ENCODE data around the gene CASKIN1. TPM values are rescaled to one million over a fixed set of nuclear protein-coding genes. Genes with fewer than 3 reads are reported as not detected.

CASKIN1 gene
- total RNA-seq, 1 experiment from 2014 or later = 6.6 TPM

DNA sequence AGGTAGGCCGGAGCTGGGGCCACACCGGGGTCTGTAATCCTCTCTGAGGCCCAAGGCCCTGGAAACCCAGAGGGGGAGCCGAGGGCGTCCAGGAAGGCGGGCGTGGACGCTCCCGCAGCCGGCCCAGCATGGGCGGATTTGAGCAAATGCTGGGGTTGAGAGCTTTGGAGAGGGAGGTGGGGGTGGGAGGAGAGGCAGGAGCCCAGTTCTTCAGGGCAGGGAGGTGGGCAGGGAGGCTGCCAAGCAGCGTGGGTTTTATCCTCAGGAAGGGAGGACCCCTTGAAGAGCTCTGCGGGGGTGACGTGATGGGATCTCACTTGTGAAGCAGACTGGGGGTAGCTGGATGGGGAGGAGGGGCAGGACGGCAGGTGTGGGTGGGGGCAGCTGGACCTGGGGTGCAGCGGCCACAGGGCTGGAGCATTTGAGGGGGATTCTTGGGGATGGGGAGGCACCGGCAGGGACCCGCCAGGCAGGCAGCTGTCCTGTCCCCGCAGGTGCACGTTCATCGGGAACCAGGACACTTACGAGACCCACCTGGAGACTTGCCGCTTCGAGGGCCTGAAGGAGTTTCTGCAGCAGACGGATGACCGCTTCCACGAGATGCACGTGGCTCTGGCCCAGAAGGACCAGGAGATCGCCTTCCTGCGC lies 23.6 kb downstream of the CASKIN1 start:
- TF ChIP-seq, protein P1, sequence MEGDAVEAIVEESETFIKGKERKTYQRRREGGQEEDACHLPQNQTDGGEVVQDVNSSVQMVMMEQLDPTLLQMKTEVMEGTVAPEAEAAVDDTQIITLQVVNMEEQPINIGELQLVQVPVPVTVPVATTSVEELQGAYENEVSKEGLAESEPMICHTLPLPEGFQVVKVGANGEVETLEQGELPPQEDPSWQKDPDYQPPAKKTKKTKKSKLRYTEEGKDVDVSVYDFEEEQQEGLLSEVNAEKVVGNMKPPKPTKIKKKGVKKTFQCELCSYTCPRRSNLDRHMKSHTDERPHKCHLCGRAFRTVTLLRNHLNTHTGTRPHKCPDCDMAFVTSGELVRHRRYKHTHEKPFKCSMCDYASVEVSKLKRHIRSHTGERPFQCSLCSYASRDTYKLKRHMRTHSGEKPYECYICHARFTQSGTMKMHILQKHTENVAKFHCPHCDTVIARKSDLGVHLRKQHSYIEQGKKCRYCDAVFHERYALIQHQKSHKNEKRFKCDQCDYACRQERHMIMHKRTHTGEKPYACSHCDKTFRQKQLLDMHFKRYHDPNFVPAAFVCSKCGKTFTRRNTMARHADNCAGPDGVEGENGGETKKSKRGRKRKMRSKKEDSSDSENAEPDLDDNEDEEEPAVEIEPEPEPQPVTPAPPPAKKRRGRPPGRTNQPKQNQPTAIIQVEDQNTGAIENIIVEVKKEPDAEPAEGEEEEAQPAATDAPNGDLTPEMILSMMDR (IDR thresholded peaks at IDR 0.05; ENCODE audit: insufficient read depth in 1 of 2, low read depth in 1 of 2, low read length in 1 of 2, severe bottlenecking in 1 of 2, unreplicated experiment in 1 of 2) = no peak
- H3K9me3 ChIP-seq = no peaks in the 10 kb centered on the region

DNA sequence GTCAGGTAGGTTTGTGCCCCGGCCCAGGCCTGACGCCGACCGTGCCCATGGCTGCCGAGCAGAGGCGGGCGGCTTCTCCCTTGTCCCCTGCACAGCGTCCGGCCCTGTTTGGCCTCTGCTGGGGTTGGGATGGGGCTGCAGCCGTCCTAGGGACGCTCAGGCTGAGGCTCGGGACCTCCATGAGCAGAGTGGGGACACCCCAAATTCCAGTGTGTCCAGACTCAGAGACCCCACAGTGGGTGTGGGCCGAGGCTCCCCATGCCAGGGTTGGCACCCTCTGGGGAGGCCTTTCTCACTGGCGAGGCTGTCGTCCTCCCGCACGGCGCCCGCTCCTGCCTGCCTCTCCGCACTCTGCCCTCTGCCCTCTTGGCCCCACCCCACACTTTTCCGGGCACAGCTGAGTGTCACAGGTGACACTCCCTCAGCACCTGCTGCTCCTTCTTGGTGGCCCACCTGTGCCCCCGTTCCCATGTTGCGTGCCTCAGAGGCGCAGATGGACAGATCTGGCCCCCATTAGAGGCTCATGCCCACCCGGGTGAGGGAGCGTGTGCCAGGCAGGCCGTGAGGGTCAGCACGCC lies 24.7 kb downstream of the CASKIN1 start:
- H3K9me3 ChIP-seq = no peaks in the 10 kb centered on the region
- H3K27ac Mint-ChIP-seq (ENCODE audit: unreplicated experiment) = no peak overlapping the region
- no TSS peak for BruUV-seq (replicated peaks)
- H3K9me3 Mint-ChIP-seq (ENCODE audit: unreplicated experiment) = no peaks in the 10 kb centered on the region
- intact Hi-C loops (cut with micrococcal nuclease; ENCODE audit: unreplicated experiment) = no loop called here
- TF ChIP-seq, protein P1 (IDR thresholded peaks at IDR 0.05; ENCODE audit: insufficient read depth in 1 of 2, low read depth in 1 of 2, low read length in 1 of 2, severe bottlenecking in 1 of 2, unreplicated experiment in 1 of 2) = no peak
- no peaks in the 10 kb centered on the region; the same call in none of the 2 replicates for H3K36me3 ChIP-seq (ENCODE audit: control insufficient read depth, insufficient read depth, low read length)
- ChIA-PET POLR2A (no interaction called here), CTCF (no interaction called here)
- no peaks in the 10 kb centered on the region for H3K4me1 ChIP-seq
- no peaks in the 10 kb centered on the region for H3K27me3 Mint-ChIP-seq (ENCODE audit: insufficient read depth, unreplicated experiment)
- H3K36me3 Mint-ChIP-seq (ENCODE audit: insufficient read depth, unreplicated experiment) = peaks cover 47% of the 10 kb centered on the region
- H3K4me3 Mint-ChIP-seq (ENCODE audit: unreplicated experiment) = no peak overlapping the region
- H3K27me3 ChIP-seq (replicated peaks; ENCODE audit: control insufficient read depth, insufficient read depth, low read length) = no peaks in the 10 kb centered on the region
- no peak for DNase-seq
- H3K4me3 ChIP-seq (ENCODE audit: low read depth, low read length) = no peak overlapping the region
- no peaks in the 10 kb centered on the region for H3K4me1 Mint-ChIP-seq (ENCODE audit: low read depth, unreplicated experiment)

More for the DNA sequence above, 23.6 kb downstream of the CASKIN1 start:
- H3K27me3 Mint-ChIP-seq (ENCODE audit: insufficient read depth, unreplicated experiment) = no peaks in the 10 kb centered on the region
- DNase-seq = no peak
- no peaks in the 10 kb centered on the region for H3K9me3 Mint-ChIP-seq (ENCODE audit: unreplicated experiment)
- no peak overlapping the region for H3K27ac Mint-ChIP-seq (ENCODE audit: unreplicated experiment)
- peaks cover 58% of the 10 kb centered on the region for H3K36me3 Mint-ChIP-seq (ENCODE audit: insufficient read depth, unreplicated experiment)
- BruUV-seq (replicated peaks) = no TSS peak
- no peaks in the 10 kb centered on the region for H3K4me1 Mint-ChIP-seq (ENCODE audit: low read depth, unreplicated experiment)
- Histone ChIP-seq H3K36me3 (ENCODE audit: control insufficient read depth, insufficient read depth, low read length) (no peaks in the 10 kb centered on the region; the same call in 1 of the 2 replicates), H3K4me3 (ENCODE audit: low read depth, low read length) (no peak overlapping the region), H3K27me3 (replicated peaks; ENCODE audit: control insufficient read depth, insufficient read depth, low read length) (no peaks in the 10 kb centered on the region), H3K4me1 (no peaks in the 10 kb centered on the region)
- ChIA-PET POLR2A (interaction anchor here (1.0 kb wide), 1 partner anchor 18 kb away, joined by 3 read pairs; the partner anchor contains the start of gene TRAF7), CTCF (interaction anchor here (0.6 kb wide), 1 partner anchor 117 kb away, joined by 3 read pairs; no protein-coding TSS in a partner anchor)
- no peak overlapping the region for H3K4me3 Mint-ChIP-seq (ENCODE audit: unreplicated experiment)
- intact Hi-C loops (cut with micrococcal nuclease; ENCODE audit: unreplicated experiment) = no loop called here

DNA sequence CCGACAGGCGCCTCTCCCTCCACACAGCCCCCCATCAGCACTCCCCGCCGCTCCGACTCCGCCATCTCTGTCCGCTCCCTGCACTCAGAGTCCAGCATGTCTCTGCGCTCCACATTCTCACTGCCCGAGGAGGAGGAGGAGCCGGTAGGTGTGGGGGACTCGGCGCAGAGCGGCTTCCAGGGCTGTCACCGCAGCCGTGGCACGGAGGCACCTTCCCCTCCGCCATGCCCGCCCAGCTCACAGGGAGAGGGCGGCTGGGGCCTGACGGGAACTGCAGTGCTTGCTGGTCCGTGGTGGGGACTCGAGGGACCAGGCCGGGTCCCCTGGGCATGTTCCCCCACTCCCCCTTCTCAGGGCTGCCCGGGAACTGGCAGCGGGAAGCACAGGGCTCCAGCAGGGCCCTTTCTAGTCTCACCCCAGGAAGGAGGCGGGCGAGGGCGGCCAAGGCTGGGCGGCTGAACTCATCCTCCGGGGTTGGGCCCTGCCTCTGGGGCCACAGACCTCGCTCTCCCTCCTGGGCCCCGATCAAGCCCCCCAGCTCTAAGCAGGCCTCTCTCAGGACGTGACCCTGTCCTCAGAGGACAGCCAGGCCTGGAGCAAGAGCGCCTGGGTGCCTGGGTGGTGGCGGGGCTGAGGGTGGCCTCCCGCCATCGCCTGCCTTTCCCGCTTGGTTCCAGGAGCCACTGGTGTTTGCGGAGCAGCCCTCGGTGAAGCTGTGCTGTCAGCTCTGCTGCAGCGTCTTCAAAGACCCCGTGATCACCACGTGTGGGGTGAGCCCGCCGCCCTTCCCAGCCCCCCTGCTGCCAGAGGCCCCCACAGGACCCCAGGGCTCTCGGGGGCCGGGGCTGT lies 25.6 kb downstream of the CASKIN1 start:
- no TSS peak for BruUV-seq (replicated peaks)
- Histone ChIP-seq H3K4me1 (no peaks in the 10 kb centered on the region), H3K36me3 (ENCODE audit: control insufficient read depth, insufficient read depth, low read length) (no peaks in the 10 kb centered on the region; the same call in 1 of the 2 replicates), H3K9me3 (no peaks in the 10 kb centered on the region), H3K4me3 (ENCODE audit: low read depth, low read length) (no peak overlapping the region), H3K27me3 (replicated peaks; ENCODE audit: control insufficient read depth, insufficient read depth, low read length) (no peaks in the 10 kb centered on the region)
- Mint-ChIP-seq H3K27me3 (ENCODE audit: insufficient read depth, unreplicated experiment) (no peaks in the 10 kb centered on the region), H3K27ac (ENCODE audit: unreplicated experiment) (no peak overlapping the region), H3K4me3 (ENCODE audit: unreplicated experiment) (no peak overlapping the region), H3K9me3 (ENCODE audit: unreplicated experiment) (no peaks in the 10 kb centered on the region), H3K4me1 (ENCODE audit: low read depth, unreplicated experiment) (no peaks in the 10 kb centered on the region), H3K36me3 (ENCODE audit: insufficient read depth, unreplicated experiment) (peaks cover 45% of the 10 kb centered on the region)
- POLR2A ChIA-PET = no interaction called here
- intact Hi-C loops (cut with micrococcal nuclease; ENCODE audit: unreplicated experiment) = no loop called here
- CTCF ChIA-PET = no interaction called here
- no peak for DNase-seq
- TF ChIP-seq, protein P1 (IDR thresholded peaks at IDR 0.05; ENCODE audit: insufficient read depth in 1 of 2, low read depth in 1 of 2, low read length in 1 of 2, severe bottlenecking in 1 of 2, unreplicated experiment in 1 of 2) = no peak

Measured in Caco-2 (cell line).